Mammary epithelial cell (primary cell): ENCODE results near the gene VPS51.

Source experiments
- CTCF ChIP-seq, 2 donors: IDR thresholded peaks in 1 of 2; conservative IDR thresholded peaks in 1 of 2; 2 replicates each; pipeline ENCODE4 v1.5.1; 2011 to 2012; ENCODE audit warnings: inconsistent platforms in 2 of 2, low read length in 2 of 2, mild to moderate bottlenecking in 2 of 2, control low read depth in 1 of 2, low read depth in 1 of 2; ENCODE audit not compliant: insufficient read depth in 1 of 2; ENCODE audit errors: extremely low read depth in 1 of 2
- EZH2 ChIP-seq: IDR thresholded peaks from 2 replicates; pipeline ENCODE4 v1.6.1; 2012; ENCODE audit warnings: low read length, inconsistent platforms, borderline replicate concordance

GRCh38 chr11:65078151-65078550 lies 17.9 kb upstream of the VPS51 start:
- TF ChIP-seq CTCF (conservative IDR thresholded peaks at IDR 0.05 in 1 of 2, IDR thresholded peaks at IDR 0.05 in 1 of 2; ENCODE audit: extremely low read depth in 1 of 2, insufficient read depth in 1 of 2, low read depth in 1 of 2, low read length in 2 of 2): peak; percentile 72 to 75
- TF ChIP-seq EZH2: no peak
